ENCODE results near the gene SLC17A1. TPM values are rescaled to one million over a fixed set of nuclear protein-coding genes. Genes with fewer than 3 reads are reported as not detected.

Gene SLC17A1
- total and polyA plus RNA-seq, 4 donors = not detected

- DNase-seq (no peak), ATAC-seq (ENCODE audit: insufficient read depth, low FRiP score) (no peak)
- TF ChIP-seq CTCF (IDR thresholded peaks at IDR 0.05; ENCODE audit: control extremely low read depth, extremely low read depth) = no peak
- no peaks in the 10 kb centered on the region for H3K9me3 ChIP-seq (ENCODE audit: control insufficient read depth in 4 of 4, insufficient read depth in 3 of 4, low read length in 3 of 4)
- no peak overlapping the region for H3K27ac ChIP-seq (ENCODE audit: low read depth in 1 of 2, low read length in 1 of 2)
- no peaks in the 10 kb centered on the region for H3K27me3 ChIP-seq (ENCODE audit: control insufficient read depth in 3 of 3, insufficient read depth in 3 of 3, low read length in 2 of 3)
- no peaks in the 10 kb centered on the region for H3K36me3 ChIP-seq (ENCODE audit: control insufficient read depth in 4 of 4, insufficient read depth in 4 of 4, low read length in 4 of 4)
- no peaks in the 10 kb centered on the region for H3K4me1 ChIP-seq (ENCODE audit: control insufficient read depth in 5 of 5, insufficient read depth in 5 of 5, low read length in 5 of 5)
- no peak overlapping the region for H3K4me3 ChIP-seq
- 66 to 86% methylated on average over 4 of the region's 4 CpGs for WGBS, 2 donors
- H3K9ac ChIP-seq (ENCODE audit: insufficient read depth in 1 of 2, low read length in 2 of 2) = no peak overlapping the region
These were observed 53.8 kb downstream of the SLC17A1 start for GRCh38 chr6:25777856-25778649.

- TF ChIP-seq CTCF (IDR thresholded peaks at IDR 0.05; ENCODE audit: control extremely low read depth, extremely low read depth) = no peak
- ATAC-seq (ENCODE audit: insufficient read depth, low FRiP score) (no peak), DNase-seq (no peak)
- no peaks in the 10 kb centered on the region for H3K4me1 ChIP-seq (ENCODE audit: control insufficient read depth in 5 of 5, insufficient read depth in 5 of 5, low read length in 5 of 5)
- no peak overlapping the region for H3K9ac ChIP-seq (ENCODE audit: insufficient read depth in 1 of 2, low read length in 2 of 2)
- H3K9me3 ChIP-seq (ENCODE audit: control insufficient read depth in 4 of 4, insufficient read depth in 3 of 4, low read length in 3 of 4) = no peaks in the 10 kb centered on the region
- H3K27me3 ChIP-seq (ENCODE audit: control insufficient read depth in 3 of 3, insufficient read depth in 3 of 3, low read length in 2 of 3) = no peaks in the 10 kb centered on the region
- 62 to 71% methylated on average over 2 of the region's 2 CpGs for WGBS, 2 donors
- no peak overlapping the region for H3K4me3 ChIP-seq
- H3K36me3 ChIP-seq (ENCODE audit: control insufficient read depth in 4 of 4, insufficient read depth in 4 of 4, low read length in 4 of 4) = no peaks in the 10 kb centered on the region
- H3K27ac ChIP-seq (ENCODE audit: low read depth in 1 of 2, low read length in 1 of 2) = no peak overlapping the region
These were observed 54.8 kb downstream of the SLC17A1 start for GRCh38 chr6:25777031-25777430.

GRCh38 chr6:25774120-25774715 lies 57.6 kb downstream of the SLC17A1 start:
- no peaks in the 10 kb centered on the region for H3K9me3 ChIP-seq (ENCODE audit: control insufficient read depth in 4 of 4, insufficient read depth in 3 of 4, low read length in 3 of 4)
- DNase-seq = no peak
- H3K4me1 ChIP-seq (ENCODE audit: control insufficient read depth in 5 of 5, insufficient read depth in 5 of 5, low read length in 5 of 5) = no peaks in the 10 kb centered on the region
- no peak overlapping the region for H3K9ac ChIP-seq (ENCODE audit: insufficient read depth in 1 of 2, low read length in 2 of 2)
- H3K4me3 ChIP-seq = no peak overlapping the region
- no peak overlapping the region for H3K27ac ChIP-seq (ENCODE audit: low read depth in 1 of 2, low read length in 1 of 2)
- no peak for TF ChIP-seq CTCF (IDR thresholded peaks at IDR 0.05; ENCODE audit: control extremely low read depth, extremely low read depth)
- H3K27me3 ChIP-seq (ENCODE audit: control insufficient read depth in 3 of 3, insufficient read depth in 3 of 3, low read length in 2 of 3) = no peaks in the 10 kb centered on the region
- H3K36me3 ChIP-seq (ENCODE audit: control insufficient read depth in 4 of 4, insufficient read depth in 4 of 4, low read length in 4 of 4) = no peaks in the 10 kb centered on the region
- 68 to 73% methylated on average over 2 of the region's 2 CpGs for WGBS, 2 donors
- no peak for ATAC-seq (ENCODE audit: insufficient read depth, low FRiP score)

Measured in lung (tissue), 12 donors.